HCT116 (cell line): ENCODE results near the gene FLYWCH1. TPM values are rescaled to one million over a fixed set of nuclear protein-coding genes. Genes with fewer than 3 reads are reported as not detected.

ENCODE experiments used
- ATAC-seq: fragments of 200-7000 bp; cut with Tn5 transposase; 2 replicates; pipeline ENCODE4 v1.9.1; 2020; ENCODE audit warnings: mild to moderate bottlenecking, moderate library complexity
- BruUV-seq: library from RNA; stranded (reverse); fragments of 400-500 nt; replicated peaks from 2 replicates; lab custom pipeline; 2021; lab: Mats Ljungman, UMichigan
- CTCF ChIA-PET: fragments of 300-600 bp; sonication (Branson Sonifier 250); formaldehyde crosslinking; loops from one replicate; lab custom pipeline; 2021; ENCODE audit warnings: antibody characterized with exemption; lab: Charles Lee
- POLR2A ChIA-PET: fragments of 300-600, 350-600 bp; sonication (Branson Sonifier 250); formaldehyde crosslinking; loops from one replicate; lab custom pipeline; 2021; ENCODE audit warnings: antibody characterized with exemption; lab: Charles Lee
- RAD21 ChIA-PET, 2 experiments: fragments of 300-600 bp; sonication (Branson Sonifier 250); formaldehyde crosslinking; loops; one replicate each; lab custom pipeline; 2023; ENCODE audit warnings: low total read pairs in 2 of 2; ENCODE audit not compliant: uncharacterized antibody in 2 of 2, unreplicated experiment in 2 of 2, low non-redundant PET in 1 of 2; lab: Charles Lee
- DNase-seq: peaks from one replicate; pipeline ENCODE4 v3.0.0-alpha.2; 2010; ENCODE audit warnings: low read depth, low spot score
- H2AFZ ChIP-seq: fragments of 200-600 bp; shearing (Covaris generic), sonication (generic); 2 replicates; pipeline ENCODE4 v1.6.1; 2017; ENCODE audit warnings: low read depth, mixed run types, mixed read lengths, antibody characterized with exemption, low read length; ENCODE audit not compliant: poor library complexity, severe bottlenecking
- H3K27ac ChIP-seq: 2 replicates; pipeline ENCODE4 v1.5.1; 2012; ENCODE audit warnings: low read depth, low read length
- H3K27me3 ChIP-seq: fragments of 200-600 bp; sonication (generic); 2 replicates; pipeline ENCODE4 v1.6.1; 2016; ENCODE audit warnings: mixed run types, low read length, mixed read lengths; ENCODE audit not compliant: insufficient read depth
- H3K36me3 ChIP-seq, 2 experiments: fragments of 200-500 bp in 1 of 2; fragments of 200-600 bp in 1 of 2; sonication (Bioruptor generic) in 1 of 2; sonication (generic) in 1 of 2; 2 replicates each; pipeline versions ENCODE4 v1.5.1 to v1.6.1; 2014 to 2016; ENCODE audit warnings: low read length in 2 of 2, inconsistent platforms in 1 of 2, mixed read lengths in 1 of 2, mixed run types in 1 of 2; ENCODE audit not compliant: insufficient read depth in 2 of 2, control insufficient read depth in 1 of 2
- H3K4me1 ChIP-seq, 2 experiments: fragments of 200-600 bp in 1 of 2; sonication (generic) in 1 of 2; 2 replicates each; pipeline versions ENCODE4 v1.5.1 to v1.6.1; 2012 to 2017; ENCODE audit warnings: low read length in 2 of 2, inconsistent platforms in 1 of 2, mild to moderate bottlenecking in 1 of 2, mixed read lengths in 1 of 2, mixed run types in 1 of 2, moderate library complexity in 1 of 2; ENCODE audit not compliant: insufficient read depth in 2 of 2, control insufficient read depth in 1 of 2
- H3K4me2 ChIP-seq: fragments of 200-600 bp; sonication (generic); 2 replicates; pipeline ENCODE4 v1.6.1; 2017; ENCODE audit warnings: mixed run types, low read length, mixed read lengths
- H3K4me3 ChIP-seq, 2 experiments: fragments of 200-600 bp in 1 of 2; sonication (generic) in 1 of 2; replicated peaks in 1 of 2; 2 replicates each; pipeline ENCODE4 v1.5.1; 2011 to 2016; ENCODE audit warnings: low read length in 2 of 2, control low read depth in 1 of 2, low read depth in 1 of 2, mild to moderate bottlenecking in 1 of 2, mixed read lengths in 1 of 2, mixed run types in 1 of 2
- H3K79me2 ChIP-seq: fragments of 200-600 bp; sonication (generic); 2 replicates; pipeline ENCODE4 v1.6.1; 2017; ENCODE audit warnings: mild to moderate bottlenecking, mixed run types, low read length, moderate library complexity, mixed read lengths; ENCODE audit not compliant: insufficient read depth
- H3K9ac ChIP-seq: fragments of 200-600 bp; sonication (generic); 2 replicates; pipeline ENCODE4 v1.6.1; 2016; ENCODE audit warnings: low read length, mixed read lengths
- H3K9me2 ChIP-seq: fragments of 200-600 bp; sonication (generic), shearing (Covaris generic); 2 replicates; pipeline ENCODE4 v1.6.1; 2017; ENCODE audit warnings: mixed run types, mild to moderate bottlenecking, moderate library complexity; ENCODE audit not compliant: insufficient read depth
- H3K9me3 ChIP-seq, 2 experiments: fragments of 200-500 bp in 1 of 2; fragments of 200-600 bp in 1 of 2; sonication (Bioruptor generic) in 1 of 2; sonication (generic) in 1 of 2; 2 replicates each; pipeline ENCODE4 v1.6.1; 2014 to 2017; ENCODE audit warnings: low read length in 2 of 2, mixed read lengths in 2 of 2, inconsistent platforms in 1 of 2, low read depth in 1 of 2, mild to moderate bottlenecking in 1 of 2, mixed run types in 1 of 2, moderate library complexity in 1 of 2; ENCODE audit not compliant: control insufficient read depth in 1 of 2, insufficient read depth in 1 of 2
- H4K20me1 ChIP-seq: fragments of 200-600 bp; sonication (generic), shearing (Covaris generic); 2 replicates; pipeline ENCODE4 v1.6.1; 2017; ENCODE audit warnings: mixed run types, mild to moderate bottlenecking, moderate library complexity; ENCODE audit not compliant: insufficient read depth
- CEBPB ChIP-seq: IDR thresholded peaks from 2 replicates; pipeline ENCODE4 v1.6.1; 2012; ENCODE audit warnings: low read depth
- EGR1 ChIP-seq: IDR thresholded peaks from 2 replicates; pipeline ENCODE4 v1.6.1; 2012; ENCODE audit warnings: low read depth
- ELF1 ChIP-seq: IDR thresholded peaks from 2 replicates; pipeline ENCODE4 v1.6.1; 2012; ENCODE audit warnings: low read depth, borderline replicate concordance
- EZH2 ChIP-seq: fragments of 200-600 bp; sonication (generic); IDR thresholded peaks from 2 replicates; pipeline ENCODE4 v1.6.1; 2017; ENCODE audit warnings: antibody characterized with exemption, mixed run types
- EZH2phosphoT487 ChIP-seq: fragments of 200-600 bp; IDR thresholded peaks from 2 replicates; pipeline ENCODE4 v1.6.1; 2018; ENCODE audit warnings: antibody characterized with exemption, borderline replicate concordance
- JUND ChIP-seq: IDR thresholded peaks from 2 replicates; pipeline ENCODE4 v1.6.1; 2012
- POLR2A ChIP-seq: IDR thresholded peaks from 2 replicates; pipeline ENCODE4 v1.7.0; 2011; ENCODE audit warnings: borderline replicate concordance; ENCODE audit not compliant: insufficient read depth, insufficient read length; ENCODE audit errors: extremely low read depth
- RAD21 ChIP-seq: IDR thresholded peaks from 2 replicates; pipeline ENCODE4 v1.6.1; 2012; ENCODE audit warnings: low read depth, mild to moderate bottlenecking
- SIN3A ChIP-seq: IDR thresholded peaks from 2 replicates; pipeline ENCODE4 v1.6.1; 2012; ENCODE audit warnings: low read depth
- SP1 ChIP-seq: IDR thresholded peaks from 2 replicates; pipeline ENCODE4 v1.6.1; 2012; ENCODE audit warnings: low read depth
- YY1 ChIP-seq: IDR thresholded peaks from 2 replicates; pipeline ENCODE4 v1.6.1; 2011; ENCODE audit warnings: low read length, low read depth, moderate library complexity, mild to moderate bottlenecking; ENCODE audit not compliant: insufficient replicate concordance; ENCODE audit errors: extremely low read depth
- ZFX ChIP-seq: fragments of 450-650 bp; IDR thresholded peaks from 2 replicates; pipeline ENCODE4 v1.6.1; 2017
- ZNF274 ChIP-seq: fragments of 200-500 bp; sonication (Bioruptor generic); IDR thresholded peaks from 2 replicates; pipeline ENCODE4 v1.6.1; 2014; ENCODE audit warnings: mild to moderate bottlenecking, low read depth, low read length, inconsistent platforms
- intact Hi-C: fragments of 100-400 bp; cut with micrococcal nuclease; formaldehyde crosslinking; loops from 2 replicates; pipeline ENCODE4 v1.10.0; 2022
- total RNA-seq: library from RNA; stranded (reverse); gene quantifications from one replicate; pipeline ENCODE4 v1.2.1, GENCODE V29; 2021; ENCODE audit not compliant: unreplicated experiment
- TF ChIP-seq, protein P1 (sequence below): IDR thresholded peaks from 2 replicates; pipeline ENCODE4 v1.6.1; 2011; ENCODE audit warnings: mild to moderate bottlenecking, low read length, moderate library complexity; ENCODE audit not compliant: insufficient replicate concordance; ENCODE audit errors: extremely low read depth
- TF ChIP-seq, protein P2 (sequence below): IDR thresholded peaks from 2 replicates; pipeline ENCODE4 v1.6.1; 2012

Gene FLYWCH1
- total RNA-seq, 1 experiment from 2014 or later, result 66.6 TPM

- no peaks in the 10 kb centered on the region for H3K79me2 ChIP-seq
- intact Hi-C loops, result loop anchor here (2.0 kb wide), 1 partner anchor 122 kb away; no protein-coding TSS in a partner anchor
- H2AFZ ChIP-seq, result no peak overlapping the region
- no TSS peak for BruUV-seq
- no peak overlapping the region for H3K4me3 ChIP-seq
- H3K9ac ChIP-seq, result no peak overlapping the region
- no peaks in the 10 kb centered on the region for H3K9me2 ChIP-seq
- peaks cover 11 to 54% of the 10 kb centered on the region in 2 experiments for H3K4me1 ChIP-seq
- CTCF ChIA-PET, result interaction anchor here (1.3 kb wide), 2 partner anchors 15 to 28 kb away, joined by 3 read pairs; no protein-coding TSS in a partner anchor
- POLR2A ChIA-PET, result no interaction called here
- no peaks in the 10 kb centered on the region for H3K27me3 ChIP-seq
- no peaks in the 10 kb centered on the region for H3K9me3 ChIP-seq
- ATAC-seq (no peak), DNase-seq (no peak)
- no peaks in the 10 kb centered on the region for H4K20me1 ChIP-seq
- TF ChIP-seq RAD21 (no peak), EZH2 (no peak), JUND (no peak), ZFX (no peak), EZH2phosphoT487 (no peak), SIN3A (no peak), EGR1 (no peak), POLR2A (no peak), ZNF274 (no peak), CEBPB (no peak), YY1 (no peak), ELF1 (no peak), SP1 (no peak)
- TF ChIP-seq, protein P1, sequence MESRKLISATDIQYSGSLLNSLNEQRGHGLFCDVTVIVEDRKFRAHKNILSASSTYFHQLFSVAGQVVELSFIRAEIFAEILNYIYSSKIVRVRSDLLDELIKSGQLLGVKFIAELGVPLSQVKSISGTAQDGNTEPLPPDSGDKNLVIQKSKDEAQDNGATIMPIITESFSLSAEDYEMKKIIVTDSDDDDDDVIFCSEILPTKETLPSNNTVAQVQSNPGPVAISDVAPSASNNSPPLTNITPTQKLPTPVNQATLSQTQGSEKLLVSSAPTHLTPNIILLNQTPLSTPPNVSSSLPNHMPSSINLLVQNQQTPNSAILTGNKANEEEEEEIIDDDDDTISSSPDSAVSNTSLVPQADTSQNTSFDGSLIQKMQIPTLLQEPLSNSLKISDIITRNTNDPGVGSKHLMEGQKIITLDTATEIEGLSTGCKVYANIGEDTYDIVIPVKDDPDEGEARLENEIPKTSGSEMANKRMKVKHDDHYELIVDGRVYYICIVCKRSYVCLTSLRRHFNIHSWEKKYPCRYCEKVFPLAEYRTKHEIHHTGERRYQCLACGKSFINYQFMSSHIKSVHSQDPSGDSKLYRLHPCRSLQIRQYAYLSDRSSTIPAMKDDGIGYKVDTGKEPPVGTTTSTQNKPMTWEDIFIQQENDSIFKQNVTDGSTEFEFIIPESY, result no peak
- TF ChIP-seq, protein P2, sequence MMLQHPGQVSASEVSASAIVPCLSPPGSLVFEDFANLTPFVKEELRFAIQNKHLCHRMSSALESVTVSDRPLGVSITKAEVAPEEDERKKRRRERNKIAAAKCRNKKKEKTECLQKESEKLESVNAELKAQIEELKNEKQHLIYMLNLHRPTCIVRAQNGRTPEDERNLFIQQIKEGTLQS, result no peak
- H3K27ac ChIP-seq, result no peak overlapping the region
- RAD21 ChIA-PET, result no interaction called here
- no peaks in the 10 kb centered on the region for H3K36me3 ChIP-seq
- no peak overlapping the region for H3K4me2 ChIP-seq
Observed at GRCh38 chr16:2960183-2961010, 48.7 kb downstream of the FLYWCH1 start.
